ENCODE measurements around the gene SELENOF. TPM values are rescaled to one million over a fixed set of nuclear protein-coding genes. Genes with fewer than 3 reads are reported as not detected.

The SELENOF gene
- total and polyA plus RNA-seq, 2 of the 13 experiments (the other 11 are each of a cell fraction or from before 2014, with no cell fraction given), result 133 to 163 TPM

- TF ChIP-seq SPEN (CRISPR knock-in tag; IDR thresholded peaks at IDR 0.05; ENCODE audit: low read depth), result 0 out of 2 replicates have a peak, but pooled peaks have one; percentile 33
- TF ChIP-seq ZNF570 (CRISPR knock-in tag; IDR thresholded peaks at IDR 0.05; ENCODE audit: borderline replicate concordance), result no peak
- TF ChIP-seq ETV6 (CRISPR knock-in tag; conservative IDR thresholded peaks at IDR 0.05), result no peak
- TF ChIP-seq ATF1 (CRISPR knock-in tag; IDR thresholded peaks at IDR 0.05), result no peak
- no peak for TF ChIP-seq ZUFSP (CRISPR knock-in tag; IDR thresholded peaks at IDR 0.05; ENCODE audit: borderline replicate concordance)
- no peak for TF ChIP-seq HBP1 (CRISPR knock-in tag; IDR thresholded peaks at IDR 0.05; ENCODE audit: low read depth)
- no peak; the same call in 1 of the 2 replicates for TF ChIP-seq SALL1 (CRISPR knock-in tag; IDR thresholded peaks at IDR 0.05)
- 0 out of 2 replicates have a peak, but pooled peaks have one; percentile 11 for TF ChIP-seq SOX5 (CRISPR knock-in tag; IDR thresholded peaks at IDR 0.05; ENCODE audit: borderline replicate concordance)
- TF ChIP-seq ZBTB2 (CRISPR knock-in tag; IDR thresholded peaks at IDR 0.05; ENCODE audit: low read depth), result no peak
- no peak for TF ChIP-seq ARNTL (CRISPR knock-in tag; IDR thresholded peaks at IDR 0.05)
- TF ChIP-seq DDIT3 (CRISPR knock-in tag; IDR thresholded peaks at IDR 0.05), result no peak
- no peak for TF ChIP-seq ZNF879 (CRISPR knock-in tag; IDR thresholded peaks at IDR 0.05)
- TF ChIP-seq ZNF234 (CRISPR knock-in tag; conservative IDR thresholded peaks at IDR 0.05), result no peak
- no peak for TF ChIP-seq ZFAT (CRISPR knock-in tag; conservative IDR thresholded peaks at IDR 0.05)
- TF ChIP-seq ZNF567 (CRISPR knock-in tag; IDR thresholded peaks at IDR 0.05; ENCODE audit: borderline replicate concordance), result peak; percentile 39; the same call in 1 of the 2 replicates
- TF ChIP-seq FOXO4 (CRISPR knock-in tag; conservative IDR thresholded peaks at IDR 0.05), result no peak
- no peak for TF ChIP-seq PRDM10 (CRISPR knock-in tag; IDR thresholded peaks at IDR 0.05; ENCODE audit: low read depth)
- TF ChIP-seq NFYB (CRISPR knock-in tag; IDR thresholded peaks at IDR 0.05), result no peak
- no peak for TF ChIP-seq HMGA1 (CRISPR knock-in tag; conservative IDR thresholded peaks at IDR 0.05)
Measured at GRCh38 chr1:86833461-86834215, 80.3 kb downstream of the SELENOF start (continued).
